ENCODE measurements around the gene JMJD8. TPM values are rescaled to one million over a fixed set of nuclear protein-coding genes. Genes with fewer than 3 reads are reported as not detected.

The JMJD8 gene
- total RNA-seq, 4 donors from 2014 or later, result 22.8 to 81.8 (median 41.0) TPM

DNA sequence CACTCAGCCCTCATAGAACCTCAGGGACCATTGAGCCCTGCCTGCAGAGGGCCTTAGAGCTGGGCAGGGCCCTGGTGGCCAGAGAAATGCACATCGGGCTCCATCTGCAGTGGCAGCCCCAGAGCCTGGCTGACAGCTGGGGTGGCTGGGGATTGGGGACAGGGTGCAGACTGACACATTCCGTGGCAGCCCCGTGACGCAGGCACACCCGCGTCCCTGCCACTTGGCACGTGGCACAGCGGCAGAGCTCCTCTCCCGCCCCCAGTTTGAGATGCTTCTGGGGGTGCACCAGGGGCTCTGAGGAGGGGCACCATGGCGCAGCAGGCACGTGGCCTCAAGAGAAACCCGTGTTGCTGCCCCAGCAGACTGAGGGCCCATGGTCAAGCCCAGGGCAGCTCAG, 19.3 kb upstream of the JMJD8 start:
- no peak for TF ChIP-seq CTCF (IDR thresholded peaks at IDR 0.05 in 4 of 5, conservative IDR thresholded peaks at IDR 0.05 in 1 of 5)
- no peak for TF ChIP-seq POLR2A (IDR thresholded peaks at IDR 0.05)
- ATAC-seq, result no peak
- in situ Hi-C loops (cut with MboI; ENCODE audit: low sequenced_read_pairs in 4 of 4), result no loop called here
- Histone ChIP-seq H3K4me3 (no peak overlapping the region), H3K4me1 (peaks cover 0 to 4% of the 10 kb centered on the region in 2 donors), H3K27ac (no peak overlapping the region), H3K9me3 (no peaks in the 10 kb centered on the region), H3K36me3 (no peaks in the 10 kb centered on the region), H3K27me3 (peaks cover 76 to 87% (median 84%) of the 10 kb centered on the region in 3 donors)
- no peak for DNase-seq
- intact Hi-C loops (cut with DNase I; ENCODE audit: low total_unique reads), result no loop called here

- Histone ChIP-seq H3K9me3 (no peaks in the 10 kb centered on the region), H3K27me3 (peaks cover 72 to 81% (median 79%) of the 10 kb centered on the region in 3 donors), H3K27ac (no peak overlapping the region), H3K36me3 (no peaks in the 10 kb centered on the region), H3K4me3 (no peak overlapping the region), H3K4me1 (peaks cover 0 to 4% of the 10 kb centered on the region in 2 donors)
- TF ChIP-seq POLR2A (IDR thresholded peaks at IDR 0.05) (no peak), CTCF (IDR thresholded peaks at IDR 0.05 in 4 of 5, conservative IDR thresholded peaks at IDR 0.05 in 1 of 5) (no peak)
- no peak for DNase-seq
- intact Hi-C loops (cut with DNase I; ENCODE audit: low total_unique reads), result no loop called here
- ATAC-seq, result no peak
- in situ Hi-C loops (cut with MboI; ENCODE audit: low sequenced_read_pairs in 4 of 4), result no loop called here
Measured at GRCh38 chr16:702341-702740, 18.2 kb upstream of the JMJD8 start.

GRCh38 chr16:700684-701584, 16.8 kb upstream of the JMJD8 start:
- TF ChIP-seq POLR2A (IDR thresholded peaks at IDR 0.05) (no peak), CTCF (IDR thresholded peaks at IDR 0.05 in 4 of 5, conservative IDR thresholded peaks at IDR 0.05 in 1 of 5) (no peak)
- Histone ChIP-seq H3K36me3 (no peaks in the 10 kb centered on the region), H3K27ac (no peak overlapping the region), H3K4me3 (no peak overlapping the region), H3K9me3 (no peaks in the 10 kb centered on the region), H3K27me3 (peaks cover 70 to 79% (median 78%) of the 10 kb centered on the region in 3 donors), H3K4me1 (no peaks in the 10 kb centered on the region)
- no peak for DNase-seq
- no peak for ATAC-seq
- in situ Hi-C loops (cut with MboI; ENCODE audit: low sequenced_read_pairs in 4 of 4), result no loop called here
- intact Hi-C loops (cut with DNase I; ENCODE audit: low total_unique reads), result no loop called here

GRCh38 chr16:698911-699671, 15.0 kb upstream of the JMJD8 start:
- TF ChIP-seq POLR2A (IDR thresholded peaks at IDR 0.05), result no peak
- no peak for TF ChIP-seq CTCF (IDR thresholded peaks at IDR 0.05 in 4 of 5, conservative IDR thresholded peaks at IDR 0.05 in 1 of 5)
- DNase-seq (no peak), ATAC-seq (no peak)
- no peaks in the 10 kb centered on the region for H3K36me3 ChIP-seq
- intact Hi-C loops (cut with DNase I; ENCODE audit: low total_unique reads) (no loop called here), in situ Hi-C loops (cut with MboI; ENCODE audit: low sequenced_read_pairs in 4 of 4) (no loop called here)
- peaks cover 76 to 84% (median 84%) of the 10 kb centered on the region in 3 donors for H3K27me3 ChIP-seq
- H3K9me3 ChIP-seq, result no peaks in the 10 kb centered on the region
- no peaks in the 10 kb centered on the region for H3K4me1 ChIP-seq
- H3K4me3 ChIP-seq, result no peak overlapping the region
- no peak overlapping the region for H3K27ac ChIP-seq
